ENCODE data around the gene NEK8. TPM values are rescaled to one million over a fixed set of nuclear protein-coding genes. Genes with fewer than 3 reads are reported as not detected.

Gene NEK8
- total and polyA plus RNA-seq, 2 of the 8 experiments (the other 6 are each of a cell fraction or from before 2014, with no cell fraction given): 14.9 to 23.3 TPM

DNA sequence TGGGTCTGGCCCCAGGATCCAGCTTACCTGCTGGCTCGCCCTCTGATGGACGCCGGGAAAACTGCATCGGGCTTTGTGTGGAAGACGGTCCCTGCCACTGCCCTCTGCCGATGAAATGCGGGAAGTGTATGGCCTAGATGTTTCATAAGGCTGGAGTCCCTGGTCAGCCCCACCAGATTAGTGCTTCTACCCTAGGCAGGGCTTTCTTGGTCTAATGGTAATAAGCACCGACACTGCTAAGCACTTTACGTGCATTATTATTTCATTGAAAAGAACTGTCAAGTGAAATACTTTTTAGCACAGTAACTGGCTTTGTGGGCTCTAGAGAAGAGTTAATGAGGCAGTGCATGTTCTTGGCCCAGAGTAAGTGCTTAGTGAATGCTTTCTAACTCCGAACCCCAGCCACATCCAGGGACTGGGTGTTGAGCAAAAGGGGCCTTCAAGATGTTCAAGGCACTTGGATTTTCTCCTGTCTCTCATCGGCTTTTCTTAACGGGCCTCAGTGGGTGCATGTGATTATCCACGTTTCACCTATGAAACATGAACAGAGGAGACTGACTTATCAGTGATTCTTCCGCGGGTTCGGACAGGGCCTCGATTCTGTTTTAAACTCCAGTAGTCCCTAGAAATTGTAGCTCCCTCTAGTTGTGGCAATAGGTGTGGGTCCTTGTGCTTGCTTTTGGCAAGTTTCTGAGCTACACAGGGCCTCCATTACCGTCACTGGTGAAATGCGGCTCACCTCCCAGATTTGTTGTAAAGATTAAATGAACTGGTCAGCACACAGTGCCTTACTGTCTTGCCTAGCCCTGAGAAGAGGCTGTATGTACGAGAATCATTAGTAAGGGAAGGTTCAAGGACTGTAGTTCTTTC, 21.8 kb downstream of the NEK8 start (continued):
- TF ChIP-seq, protein P1, sequence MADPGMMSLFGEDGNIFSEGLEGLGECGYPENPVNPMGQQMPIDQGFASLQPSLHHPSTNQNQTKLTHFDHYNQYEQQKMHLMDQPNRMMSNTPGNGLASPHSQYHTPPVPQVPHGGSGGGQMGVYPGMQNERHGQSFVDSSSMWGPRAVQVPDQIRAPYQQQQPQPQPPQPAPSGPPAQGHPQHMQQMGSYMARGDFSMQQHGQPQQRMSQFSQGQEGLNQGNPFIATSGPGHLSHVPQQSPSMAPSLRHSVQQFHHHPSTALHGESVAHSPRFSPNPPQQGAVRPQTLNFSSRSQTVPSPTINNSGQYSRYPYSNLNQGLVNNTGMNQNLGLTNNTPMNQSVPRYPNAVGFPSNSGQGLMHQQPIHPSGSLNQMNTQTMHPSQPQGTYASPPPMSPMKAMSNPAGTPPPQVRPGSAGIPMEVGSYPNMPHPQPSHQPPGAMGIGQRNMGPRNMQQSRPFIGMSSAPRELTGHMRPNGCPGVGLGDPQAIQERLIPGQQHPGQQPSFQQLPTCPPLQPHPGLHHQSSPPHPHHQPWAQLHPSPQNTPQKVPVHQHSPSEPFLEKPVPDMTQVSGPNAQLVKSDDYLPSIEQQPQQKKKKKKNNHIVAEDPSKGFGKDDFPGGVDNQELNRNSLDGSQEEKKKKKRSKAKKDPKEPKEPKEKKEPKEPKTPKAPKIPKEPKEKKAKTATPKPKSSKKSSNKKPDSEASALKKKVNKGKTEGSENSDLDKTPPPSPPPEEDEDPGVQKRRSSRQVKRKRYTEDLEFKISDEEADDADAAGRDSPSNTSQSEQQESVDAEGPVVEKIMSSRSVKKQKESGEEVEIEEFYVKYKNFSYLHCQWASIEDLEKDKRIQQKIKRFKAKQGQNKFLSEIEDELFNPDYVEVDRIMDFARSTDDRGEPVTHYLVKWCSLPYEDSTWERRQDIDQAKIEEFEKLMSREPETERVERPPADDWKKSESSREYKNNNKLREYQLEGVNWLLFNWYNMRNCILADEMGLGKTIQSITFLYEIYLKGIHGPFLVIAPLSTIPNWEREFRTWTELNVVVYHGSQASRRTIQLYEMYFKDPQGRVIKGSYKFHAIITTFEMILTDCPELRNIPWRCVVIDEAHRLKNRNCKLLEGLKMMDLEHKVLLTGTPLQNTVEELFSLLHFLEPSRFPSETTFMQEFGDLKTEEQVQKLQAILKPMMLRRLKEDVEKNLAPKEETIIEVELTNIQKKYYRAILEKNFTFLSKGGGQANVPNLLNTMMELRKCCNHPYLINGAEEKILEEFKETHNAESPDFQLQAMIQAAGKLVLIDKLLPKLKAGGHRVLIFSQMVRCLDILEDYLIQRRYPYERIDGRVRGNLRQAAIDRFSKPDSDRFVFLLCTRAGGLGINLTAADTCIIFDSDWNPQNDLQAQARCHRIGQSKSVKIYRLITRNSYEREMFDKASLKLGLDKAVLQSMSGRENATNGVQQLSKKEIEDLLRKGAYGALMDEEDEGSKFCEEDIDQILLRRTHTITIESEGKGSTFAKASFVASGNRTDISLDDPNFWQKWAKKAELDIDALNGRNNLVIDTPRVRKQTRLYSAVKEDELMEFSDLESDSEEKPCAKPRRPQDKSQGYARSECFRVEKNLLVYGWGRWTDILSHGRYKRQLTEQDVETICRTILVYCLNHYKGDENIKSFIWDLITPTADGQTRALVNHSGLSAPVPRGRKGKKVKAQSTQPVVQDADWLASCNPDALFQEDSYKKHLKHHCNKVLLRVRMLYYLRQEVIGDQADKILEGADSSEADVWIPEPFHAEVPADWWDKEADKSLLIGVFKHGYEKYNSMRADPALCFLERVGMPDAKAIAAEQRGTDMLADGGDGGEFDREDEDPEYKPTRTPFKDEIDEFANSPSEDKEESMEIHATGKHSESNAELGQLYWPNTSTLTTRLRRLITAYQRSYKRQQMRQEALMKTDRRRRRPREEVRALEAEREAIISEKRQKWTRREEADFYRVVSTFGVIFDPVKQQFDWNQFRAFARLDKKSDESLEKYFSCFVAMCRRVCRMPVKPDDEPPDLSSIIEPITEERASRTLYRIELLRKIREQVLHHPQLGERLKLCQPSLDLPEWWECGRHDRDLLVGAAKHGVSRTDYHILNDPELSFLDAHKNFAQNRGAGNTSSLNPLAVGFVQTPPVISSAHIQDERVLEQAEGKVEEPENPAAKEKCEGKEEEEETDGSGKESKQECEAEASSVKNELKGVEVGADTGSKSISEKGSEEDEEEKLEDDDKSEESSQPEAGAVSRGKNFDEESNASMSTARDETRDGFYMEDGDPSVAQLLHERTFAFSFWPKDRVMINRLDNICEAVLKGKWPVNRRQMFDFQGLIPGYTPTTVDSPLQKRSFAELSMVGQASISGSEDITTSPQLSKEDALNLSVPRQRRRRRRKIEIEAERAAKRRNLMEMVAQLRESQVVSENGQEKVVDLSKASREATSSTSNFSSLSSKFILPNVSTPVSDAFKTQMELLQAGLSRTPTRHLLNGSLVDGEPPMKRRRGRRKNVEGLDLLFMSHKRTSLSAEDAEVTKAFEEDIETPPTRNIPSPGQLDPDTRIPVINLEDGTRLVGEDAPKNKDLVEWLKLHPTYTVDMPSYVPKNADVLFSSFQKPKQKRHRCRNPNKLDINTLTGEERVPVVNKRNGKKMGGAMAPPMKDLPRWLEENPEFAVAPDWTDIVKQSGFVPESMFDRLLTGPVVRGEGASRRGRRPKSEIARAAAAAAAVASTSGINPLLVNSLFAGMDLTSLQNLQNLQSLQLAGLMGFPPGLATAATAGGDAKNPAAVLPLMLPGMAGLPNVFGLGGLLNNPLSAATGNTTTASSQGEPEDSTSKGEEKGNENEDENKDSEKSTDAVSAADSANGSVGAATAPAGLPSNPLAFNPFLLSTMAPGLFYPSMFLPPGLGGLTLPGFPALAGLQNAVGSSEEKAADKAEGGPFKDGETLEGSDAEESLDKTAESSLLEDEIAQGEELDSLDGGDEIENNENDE (IDR thresholded peaks at IDR 0.05; ENCODE audit: insufficient replicate concordance, low read length): no peak
- TF ChIP-seq HDAC6 (IDR thresholded peaks at IDR 0.05; ENCODE audit: low read depth, low read length): no peak
- TF ChIP-seq YY1 (IDR thresholded peaks at IDR 0.05; ENCODE audit: low read depth, low read length): no peak
- no peak for TF ChIP-seq EGR1 (IDR thresholded peaks at IDR 0.05; ENCODE audit: borderline replicate concordance, low read depth, low read length)
- TF ChIP-seq CBX8 (IDR thresholded peaks at IDR 0.05; ENCODE audit: borderline replicate concordance, low read depth, low read length): no peak
- no peak for TF ChIP-seq RFX5 (IDR thresholded peaks at IDR 0.05; ENCODE audit: borderline replicate concordance, low read depth, low read length)
- peak in 1 of 2 experiments; percentile 73; a peak in 2 of 3 replicates for TF ChIP-seq POLR2A (IDR thresholded peaks at IDR 0.05; ENCODE audit: control extremely low read depth in 1 of 2, low read depth in 2 of 2, low read length in 2 of 2)
- peak; percentile 52 for TF ChIP-seq TBP (IDR thresholded peaks at IDR 0.05; ENCODE audit: low read depth, low read length)
- no peak for TF ChIP-seq SRF (IDR thresholded peaks at IDR 0.05; ENCODE audit: low read depth, low read length)
- no peak for TF ChIP-seq CHD1 (IDR thresholded peaks at IDR 0.05; ENCODE audit: low read depth, low read length)
- no peak for TF ChIP-seq TEAD4 (IDR thresholded peaks at IDR 0.05; ENCODE audit: low read depth, low read length)
